HG03354 (cell line): ENCODE data around the gene RUNDC1.

Experiments
- ATAC-seq: cut with Tn5 transposase; IDR thresholded peaks from one replicate; pipeline ENCODE4 v1.9.1; 2021; ENCODE audit warnings: mild to moderate bottlenecking; ENCODE audit not compliant: unreplicated experiment, poor library complexity, severe bottlenecking

RUNDC1 gene

GRCh38 chr17:43033948-43034881 lies 53.9 kb downstream of the RUNDC1 start:
- ATAC-seq: no peak

DNA sequence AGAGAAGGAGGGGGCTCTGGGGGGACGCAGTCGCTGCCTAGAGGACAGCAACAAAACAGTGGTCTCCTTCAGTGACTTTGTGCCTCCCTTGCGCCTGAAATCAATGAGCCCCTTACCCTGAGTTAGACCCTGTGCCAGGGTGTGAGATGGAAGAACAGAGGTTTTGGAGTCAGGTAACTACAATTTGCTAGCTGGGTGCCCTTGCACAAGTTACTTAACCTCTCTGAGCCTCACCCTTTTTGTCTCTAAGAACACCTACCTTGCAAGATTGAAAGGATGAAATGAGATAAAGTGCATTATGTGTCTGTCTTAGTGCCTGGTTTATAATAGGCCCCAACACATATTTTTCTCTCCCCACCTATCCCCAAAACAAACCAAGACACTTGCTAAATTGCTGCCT lies 54.5 kb downstream of the RUNDC1 start:
- no peak for ATAC-seq

DNA sequence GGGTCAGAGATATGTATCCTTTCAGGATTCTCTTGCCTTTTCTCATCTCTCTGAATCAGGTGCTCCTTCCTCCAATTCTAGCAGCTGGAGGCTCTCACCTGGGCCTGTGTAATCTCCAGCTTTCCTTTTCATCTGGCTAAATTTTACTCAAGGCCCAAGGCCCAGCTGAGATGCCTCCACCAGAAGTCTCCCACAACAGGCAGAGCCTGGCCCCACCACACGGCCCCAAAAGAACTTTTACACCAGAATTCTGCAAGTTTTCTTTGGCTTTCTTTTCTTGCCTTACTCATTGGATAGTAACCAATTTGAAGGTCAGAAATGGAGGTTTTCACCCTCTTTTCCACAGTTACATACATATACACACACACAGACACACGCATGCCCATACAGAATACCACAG lies 59.3 kb downstream of the RUNDC1 start:
- no peak for ATAC-seq

DNA sequence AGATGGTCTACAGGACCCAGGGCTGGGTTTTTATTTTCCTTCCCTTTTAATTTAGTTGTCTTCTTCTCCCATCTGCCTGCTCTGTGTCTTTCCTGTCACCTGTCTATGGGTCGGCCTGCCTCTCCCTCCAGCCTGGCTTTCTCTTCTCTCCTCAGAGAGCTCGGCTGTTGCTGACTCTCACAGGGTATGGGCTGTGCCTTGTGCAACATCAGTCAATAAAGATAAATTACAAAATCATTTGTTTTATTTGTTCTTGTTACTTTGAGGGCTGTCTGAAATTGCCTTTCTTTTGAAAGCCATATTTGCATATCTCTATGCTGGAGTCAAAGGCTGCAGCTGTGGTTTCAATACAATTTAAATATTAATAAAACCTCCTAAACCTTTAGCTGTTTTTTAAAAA lies 60.3 kb downstream of the RUNDC1 start:
- ATAC-seq: no peak

DNA sequence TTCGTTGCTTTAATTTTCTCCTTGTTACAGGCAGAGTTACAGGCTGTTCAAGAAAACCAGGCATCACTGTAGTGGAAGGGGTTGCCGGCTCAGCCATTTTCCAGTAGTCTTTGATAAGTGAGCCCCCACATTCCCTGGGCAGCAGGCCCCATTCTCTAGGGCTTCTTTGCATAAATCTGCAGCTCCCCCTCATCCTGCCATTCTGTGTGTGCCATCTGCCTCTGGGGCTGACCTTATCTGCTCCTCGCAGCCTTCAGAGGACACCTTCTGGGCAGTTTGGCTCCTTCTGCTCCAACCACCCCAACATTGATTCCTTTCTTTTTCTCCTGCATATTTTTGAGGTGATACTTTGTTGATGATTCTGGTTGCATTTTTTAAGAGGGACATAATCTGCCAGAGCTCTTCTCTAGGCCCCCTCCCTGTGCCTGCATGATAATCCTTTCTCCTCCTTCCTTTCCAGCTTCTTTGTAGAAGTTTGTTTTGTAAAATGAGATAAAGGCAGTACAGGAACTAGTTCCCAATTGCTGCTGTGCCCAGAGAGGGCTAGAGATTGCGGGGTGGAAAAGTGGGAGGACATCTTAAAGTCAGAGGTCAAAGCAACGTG lies 61.8 kb downstream of the RUNDC1 start:
- ATAC-seq: no peak
